NK-92 (cell line): ENCODE results near the gene PCK1.

ENCODE experiments used
- DNase-seq: peaks from one replicate; lab custom pipeline; 2025; ENCODE audit not compliant: unreplicated experiment; lab: John Stamatoyannopoulos, UW

PCK1 gene

DNA sequence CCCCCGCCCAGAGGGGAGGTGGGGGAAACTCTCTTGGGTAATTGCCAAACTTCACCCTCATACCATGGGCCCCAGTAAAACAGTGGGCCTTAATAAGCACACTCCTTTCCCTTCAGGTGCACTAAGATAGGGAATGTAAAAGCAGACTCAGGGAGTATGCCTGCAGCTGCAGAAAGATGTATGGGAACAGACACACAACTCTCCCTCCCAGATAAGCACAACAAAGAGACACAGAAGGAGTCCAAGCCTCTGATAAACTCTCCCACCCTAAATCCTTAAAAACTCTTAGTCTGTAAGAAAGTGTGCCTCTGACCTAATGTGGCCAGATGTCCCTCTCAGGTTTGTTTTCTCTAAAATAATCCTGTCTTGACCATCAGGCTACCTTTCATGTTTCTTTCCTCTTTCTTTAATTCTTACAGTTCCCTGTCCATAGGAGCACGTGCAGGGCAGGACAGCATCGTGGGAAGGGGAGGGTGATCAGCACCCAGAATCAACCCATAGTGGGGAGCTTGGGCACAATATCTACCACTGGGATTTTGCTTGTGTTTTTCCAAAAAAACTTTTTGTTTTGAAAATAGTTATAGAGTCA, 24.7 kb upstream of the PCK1 start:
- DNase-seq, result no peak

DNA sequence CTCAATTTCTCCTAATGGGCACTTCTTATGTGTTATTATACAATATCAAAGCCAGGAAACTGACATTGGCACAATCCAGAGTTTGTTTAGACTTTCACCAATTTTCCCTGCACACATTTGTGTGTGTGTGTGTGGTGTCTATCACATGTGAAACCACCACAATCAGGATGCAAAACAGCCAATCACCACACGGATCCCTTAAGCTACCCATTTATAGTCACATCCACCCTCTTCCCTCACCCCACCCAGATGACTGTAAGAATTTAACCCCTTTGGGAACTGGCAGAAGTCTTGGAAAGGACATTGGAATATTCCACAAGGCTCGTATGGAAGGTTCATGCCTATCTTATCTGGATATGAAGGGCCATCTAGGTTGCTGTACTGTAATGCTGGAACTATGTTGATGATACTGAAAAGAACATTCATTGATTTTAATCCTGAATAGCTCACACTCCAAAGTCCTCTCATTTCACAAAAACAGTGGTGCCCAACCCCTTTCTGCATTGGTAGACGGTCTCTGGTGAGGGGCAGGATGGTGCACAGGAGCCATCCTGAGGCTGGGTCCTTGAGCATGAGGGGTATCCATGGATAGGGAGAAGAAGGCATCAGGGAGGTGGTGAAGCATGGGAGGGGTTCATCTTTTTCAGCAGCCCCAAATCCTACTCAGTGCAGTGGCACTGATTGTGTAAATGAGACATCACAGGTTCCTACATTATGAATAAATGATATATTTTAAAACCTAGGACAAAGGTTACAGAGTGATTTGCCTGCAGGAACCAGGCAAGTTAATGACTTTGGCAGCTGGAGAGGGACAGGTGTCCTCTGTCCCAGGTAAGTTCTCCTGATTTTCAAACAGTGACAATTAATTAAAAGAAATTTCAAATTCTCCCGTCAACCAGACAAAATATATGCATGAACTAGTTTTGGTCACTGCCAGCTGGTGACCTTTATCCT, 23.9 kb upstream of the PCK1 start:
- no peak for DNase-seq

DNA sequence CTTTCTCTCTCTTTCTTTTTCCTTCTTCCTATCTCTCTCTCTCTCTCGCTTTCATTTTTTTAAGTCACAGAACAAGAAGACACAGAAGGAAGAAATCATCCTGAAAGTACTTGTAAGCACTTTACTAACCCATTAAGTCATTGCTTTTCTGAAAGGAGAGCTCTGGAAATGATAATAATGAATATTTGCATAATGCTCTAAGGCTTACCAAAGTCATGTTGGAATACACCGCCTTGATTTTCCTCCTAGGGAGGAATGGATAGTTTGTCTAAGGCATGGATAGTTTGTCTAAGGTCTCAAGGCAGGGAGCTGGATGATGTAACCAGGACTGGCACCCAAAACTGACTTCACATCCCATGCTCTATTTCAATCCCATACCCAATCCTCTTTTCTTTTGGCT, 23.1 kb upstream of the PCK1 start:
- no peak for DNase-seq

DNA sequence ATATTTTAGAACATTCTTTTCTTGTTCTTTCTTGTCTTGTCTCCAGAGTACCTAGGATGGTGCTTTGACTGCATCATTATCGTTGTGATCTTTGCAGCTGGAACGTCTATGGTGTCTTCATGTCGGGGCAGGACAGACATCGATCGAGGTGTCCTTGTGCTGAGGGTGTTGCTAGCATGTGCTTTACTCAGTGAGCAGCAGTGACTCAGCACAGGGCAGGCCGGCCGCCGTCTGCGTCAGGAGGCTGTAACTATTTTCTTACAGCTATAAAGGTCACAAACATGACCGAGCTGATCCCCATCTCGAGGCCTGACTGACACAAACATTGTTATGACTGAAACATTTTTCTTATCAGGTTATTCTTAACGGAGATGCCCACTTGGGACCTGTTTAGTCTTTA, 21.0 kb upstream of the PCK1 start:
- DNase-seq, result no peak

- no peak for DNase-seq
Observed at GRCh38 chr20:57540890-57541580, 19.9 kb upstream of the PCK1 start.

- DNase-seq, result no peak
Observed at GRCh38 chr20:57543754-57544153, 17.2 kb upstream of the PCK1 start.

DNA sequence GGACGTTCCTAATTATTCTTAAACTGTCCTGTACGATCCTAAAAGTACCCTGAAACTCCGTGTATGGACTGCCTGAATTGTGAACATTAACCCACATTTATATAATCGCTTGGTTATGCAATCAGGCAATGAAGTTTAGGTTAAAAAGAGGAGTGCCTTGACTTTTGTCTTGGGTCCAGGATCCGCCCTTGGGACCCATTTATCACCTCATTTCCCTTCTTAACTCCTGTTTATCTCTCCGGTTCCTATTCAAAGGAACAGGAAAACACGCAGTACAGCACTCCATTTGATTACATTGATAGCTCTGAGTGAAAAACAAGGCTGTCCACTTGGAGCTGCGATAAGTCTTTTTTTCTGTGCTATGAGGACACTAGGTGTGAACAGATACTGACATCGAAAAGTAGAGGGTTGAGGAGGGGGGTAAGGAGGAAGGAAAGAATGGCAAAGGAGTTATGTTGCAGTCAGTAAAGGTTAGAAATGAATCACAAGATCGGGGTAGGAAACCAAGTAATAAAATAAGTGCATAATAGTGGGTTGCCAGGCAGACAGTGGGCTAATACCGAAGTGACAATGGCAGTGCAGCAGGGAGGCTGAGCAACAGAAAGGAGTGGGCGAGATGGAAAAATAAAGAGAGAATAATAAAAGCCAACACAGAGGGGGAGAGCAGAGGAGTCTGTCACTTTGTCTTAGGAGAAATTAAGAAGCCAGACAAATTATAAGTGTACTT, 15.9 kb upstream of the PCK1 start:
- no peak for DNase-seq

- no peak for DNase-seq
Observed at GRCh38 chr20:57545927-57546662, 14.8 kb upstream of the PCK1 start.

- DNase-seq, result no peak
Observed at GRCh38 chr20:57546956-57547649, 13.8 kb upstream of the PCK1 start.

- DNase-seq, result no peak
Observed at GRCh38 chr20:57548177-57549058, 12.5 kb upstream of the PCK1 start.

GRCh38 chr20:57552471-57552870, 8.4 kb upstream of the PCK1 start:
- no peak for DNase-seq

GRCh38 chr20:57553376-57554018, 7.4 kb upstream of the PCK1 start:
- DNase-seq, result no peak

- no peak for DNase-seq
Observed at GRCh38 chr20:57555457-57556184, 5.3 kb upstream of the PCK1 start.

- DNase-seq, result no peak
Observed at GRCh38 chr20:57556980-57557274, 4.0 kb upstream of the PCK1 start.

DNA sequence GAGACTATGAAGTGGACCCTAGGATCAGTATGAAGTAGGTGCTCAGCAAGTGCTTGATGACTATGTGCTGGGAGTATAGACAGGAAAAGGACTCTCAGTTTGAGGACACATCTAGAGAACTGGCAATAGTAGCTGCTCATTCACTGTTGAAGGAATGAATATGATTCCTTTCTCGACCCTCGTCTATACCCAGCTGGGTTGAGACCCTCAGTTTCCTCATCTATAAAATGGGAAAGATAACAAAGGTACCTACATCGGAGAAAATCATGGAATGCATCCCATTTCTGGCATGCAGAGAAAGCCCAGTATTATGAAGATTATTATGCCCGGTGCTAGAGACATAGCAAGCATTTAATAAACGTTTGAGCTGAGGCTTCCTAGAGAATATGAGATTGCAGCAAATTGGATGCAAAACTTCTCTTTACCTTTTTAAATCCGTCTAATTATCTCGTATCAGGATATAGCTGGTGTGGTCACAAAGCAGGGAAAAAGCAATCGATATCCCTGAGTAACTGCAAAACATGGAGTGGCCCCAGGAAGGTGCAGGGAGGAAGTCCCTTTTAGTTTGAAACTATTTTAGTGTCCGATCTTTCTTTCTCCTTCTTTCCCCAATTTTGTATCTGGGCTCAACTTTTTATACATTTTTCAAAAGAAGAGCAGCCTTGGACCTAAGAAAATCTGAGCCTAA, 2.8 kb upstream of the PCK1 start:
- DNase-seq, result no peak

DNA sequence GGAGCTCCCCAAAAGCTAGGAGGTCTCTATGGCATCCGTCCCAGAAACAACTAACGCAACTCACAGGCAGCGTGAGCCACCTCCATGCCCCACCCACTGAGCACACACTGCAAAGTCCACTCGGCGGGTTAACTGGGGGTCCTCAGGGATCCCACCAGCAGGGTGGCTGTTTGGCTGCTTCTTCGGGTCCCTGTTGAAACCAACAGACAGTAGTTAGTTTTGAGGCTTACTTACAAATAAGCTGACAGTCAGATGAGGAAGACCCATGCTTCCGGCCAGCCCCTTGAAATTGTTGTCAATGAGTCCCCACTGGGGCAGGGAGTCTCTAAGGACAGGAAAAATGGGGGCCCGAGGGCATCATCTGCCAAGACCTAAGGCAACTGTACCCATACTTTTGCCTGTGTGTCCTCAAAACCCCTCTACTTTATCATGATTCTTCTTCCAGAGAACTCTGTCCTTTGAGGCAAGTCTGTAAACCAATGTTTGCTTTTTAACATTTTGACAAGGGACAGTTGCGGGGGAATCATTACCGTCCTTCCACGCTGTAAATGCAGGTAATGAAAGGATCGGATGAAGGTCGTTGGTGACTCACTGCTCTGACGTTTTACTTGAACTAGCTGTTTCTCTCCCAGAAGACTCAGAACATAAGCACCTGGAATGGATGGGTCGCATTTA, 2.2 kb upstream of the PCK1 start:
- DNase-seq, result no peak

DNA sequence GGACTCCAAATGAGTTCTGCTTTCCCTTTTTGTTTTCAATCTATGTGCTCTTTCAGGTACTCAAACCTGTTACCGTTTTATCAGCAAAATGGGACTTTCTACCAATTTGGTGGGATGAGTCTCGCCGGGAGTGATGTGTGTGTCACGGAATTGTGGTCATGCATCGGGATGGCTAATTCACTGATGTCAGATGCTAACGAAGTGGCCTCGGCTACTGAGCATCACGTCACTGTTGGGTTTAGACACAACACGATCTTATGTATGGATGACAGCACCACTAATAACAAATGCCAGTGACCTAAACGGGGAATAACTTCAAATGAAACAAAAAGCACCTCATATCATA, 1.6 kb upstream of the PCK1 start:
- DNase-seq, result no peak
